Body of pancreas (tissue), 4 donors: ENCODE measurements around the gene NUDT14.

Experiments
- CTCF ChIP-seq, 7 experiments: fragments of 450-650 bp in 4 of 7; fragments of 200-600 bp in 3 of 7; sonication (generic) in 3 of 7; IDR thresholded peaks; one replicate each; pipeline ENCODE4 v1.5.1; 2016 to 2019; ENCODE audit warnings: antibody characterized with exemption in 7 of 7
- POLR2A ChIP-seq, 3 donors: fragments of 450-650 bp; IDR thresholded peaks; one replicate each; pipeline ENCODE4 v1.6.1; 2016; ENCODE audit warnings: antibody characterized with exemption in 3 of 3, mild to moderate bottlenecking in 2 of 3

- TF ChIP-seq CTCF (IDR thresholded peaks at IDR 0.05): no peak
- TF ChIP-seq POLR2A (IDR thresholded peaks at IDR 0.05): no peak
These were observed 37.5 kb upstream of the NUDT14 start for GRCh38 chr14:105218611-105219010.
